ENCODE results near the gene SEC23B.

The SEC23B gene

GRCh38 chr20:18541741-18542140 lies 34.0 kb downstream of the SEC23B start:
- TF ChIP-seq CTCF (IDR thresholded peaks at IDR 0.05; ENCODE audit: insufficient read depth, low read length, poor library complexity, severe bottlenecking), result no peak
- H3K4me3 ChIP-seq (replicated peaks; ENCODE audit: low read depth, low read length), result no peak overlapping the region
- DNase-seq (ENCODE audit: extremely low read depth, insufficient read length), result no peak
- no peaks in the 10 kb centered on the region for H3K27me3 ChIP-seq (replicated peaks; ENCODE audit: control insufficient read depth, insufficient read depth, low read length)
- peaks cover 32% of the 10 kb centered on the region for H3K36me3 ChIP-seq (ENCODE audit: control insufficient read depth, insufficient read depth, low read length)

GRCh38 chr20:18543216-18543615 lies 35.5 kb downstream of the SEC23B start:
- H3K4me3 ChIP-seq (replicated peaks; ENCODE audit: low read depth, low read length), result no peak overlapping the region
- no peaks in the 10 kb centered on the region for H3K27me3 ChIP-seq (replicated peaks; ENCODE audit: control insufficient read depth, insufficient read depth, low read length)
- TF ChIP-seq CTCF (IDR thresholded peaks at IDR 0.05; ENCODE audit: insufficient read depth, low read length, poor library complexity, severe bottlenecking), result no peak
- peaks cover 34% of the 10 kb centered on the region for H3K36me3 ChIP-seq (ENCODE audit: control insufficient read depth, insufficient read depth, low read length)
- DNase-seq (ENCODE audit: extremely low read depth, insufficient read length), result no peak

GRCh38 chr20:18543932-18544331 lies 36.2 kb downstream of the SEC23B start:
- no peaks in the 10 kb centered on the region for H3K27me3 ChIP-seq (replicated peaks; ENCODE audit: control insufficient read depth, insufficient read depth, low read length)
- no peak for DNase-seq (ENCODE audit: extremely low read depth, insufficient read length)
- H3K4me3 ChIP-seq (replicated peaks; ENCODE audit: low read depth, low read length), result no peak overlapping the region
- peaks cover 34% of the 10 kb centered on the region for H3K36me3 ChIP-seq (ENCODE audit: control insufficient read depth, insufficient read depth, low read length)
- no peak for TF ChIP-seq CTCF (IDR thresholded peaks at IDR 0.05; ENCODE audit: insufficient read depth, low read length, poor library complexity, severe bottlenecking)

- H3K27me3 ChIP-seq (replicated peaks; ENCODE audit: control insufficient read depth, insufficient read depth, low read length), result no peaks in the 10 kb centered on the region
- H3K4me3 ChIP-seq (replicated peaks; ENCODE audit: low read depth, low read length), result no peak overlapping the region
- TF ChIP-seq CTCF (IDR thresholded peaks at IDR 0.05; ENCODE audit: insufficient read depth, low read length, poor library complexity, severe bottlenecking), result no peak
- H3K36me3 ChIP-seq (ENCODE audit: control insufficient read depth, insufficient read depth, low read length), result peaks cover 30% of the 10 kb centered on the region
- no peak for DNase-seq (ENCODE audit: extremely low read depth, insufficient read length)
These were observed 37.8 kb downstream of the SEC23B start for GRCh38 chr20:18545566-18545965.

- H3K27me3 ChIP-seq (replicated peaks; ENCODE audit: control insufficient read depth, insufficient read depth, low read length), result no peaks in the 10 kb centered on the region
- peaks cover 29% of the 10 kb centered on the region for H3K36me3 ChIP-seq (ENCODE audit: control insufficient read depth, insufficient read depth, low read length)
- H3K4me3 ChIP-seq (replicated peaks; ENCODE audit: low read depth, low read length), result no peak overlapping the region
- no peak for TF ChIP-seq CTCF (IDR thresholded peaks at IDR 0.05; ENCODE audit: insufficient read depth, low read length, poor library complexity, severe bottlenecking)
- no peak for DNase-seq (ENCODE audit: extremely low read depth, insufficient read length)
These were observed 40.7 kb downstream of the SEC23B start for GRCh38 chr20:18548465-18548864.

- Histone ChIP-seq H3K4me3 (replicated peaks; ENCODE audit: low read depth, low read length) (no peak overlapping the region), H3K36me3 (ENCODE audit: control insufficient read depth, insufficient read depth, low read length) (peaks cover 13% of the 10 kb centered on the region), H3K27me3 (replicated peaks; ENCODE audit: control insufficient read depth, insufficient read depth, low read length) (no peaks in the 10 kb centered on the region)
- TF ChIP-seq CTCF (IDR thresholded peaks at IDR 0.05; ENCODE audit: insufficient read depth, low read length, poor library complexity, severe bottlenecking), result no peak
- DNase-seq (ENCODE audit: extremely low read depth, insufficient read length), result no peak
These were observed 46.0 kb downstream of the SEC23B start for GRCh38 chr20:18553746-18554145.
